GM21528 (cell line): ENCODE measurements around the gene DUS2.

Source experiments
- ATAC-seq: cut with Tn5 transposase; IDR thresholded peaks from one replicate; pipeline ENCODE4 v1.9.1; 2021; ENCODE audit warnings: mild to moderate bottlenecking, moderate library complexity; ENCODE audit not compliant: unreplicated experiment, low FRiP score

DUS2 gene

GRCh38 chr16:68074850-68075555, 51.9 kb downstream of the DUS2 start:
- peak; percentile 75 for ATAC-seq

- ATAC-seq = no peak
These were observed 52.9 kb downstream of the DUS2 start for GRCh38 chr16:68075980-68076379.

GRCh38 chr16:68076560-68076959, 53.5 kb downstream of the DUS2 start:
- no peak for ATAC-seq

- no peak for ATAC-seq
These were observed 55.0 kb downstream of the DUS2 start for GRCh38 chr16:68077866-68078700.

- no peak for ATAC-seq
These were observed 55.8 kb downstream of the DUS2 start for GRCh38 chr16:68078701-68079375.

GRCh38 chr16:68079376-68079625, 56.2 kb downstream of the DUS2 start:
- no peak for ATAC-seq

GRCh38 chr16:68079626-68080344, 56.7 kb downstream of the DUS2 start:
- ATAC-seq = no peak

GRCh38 chr16:68081861-68082628, 59.0 kb downstream of the DUS2 start:
- no peak for ATAC-seq

- no peak for ATAC-seq
These were observed 59.6 kb downstream of the DUS2 start for GRCh38 chr16:68082629-68083238.

GRCh38 chr16:68083239-68083781, 60.2 kb downstream of the DUS2 start:
- ATAC-seq = no peak

GRCh38 chr16:68083861-68084503, 60.9 kb downstream of the DUS2 start:
- no peak for ATAC-seq

GRCh38 chr16:68084504-68085258, 61.6 kb downstream of the DUS2 start:
- peak; percentile 62 for ATAC-seq

GRCh38 chr16:68085259-68086071, 62.4 kb downstream of the DUS2 start, which contains the start of gene NFATC3:
Gene NFATC3, plus strand, starts transcription at chr16:68085370. Its CDS starts 312 bp downstream, at chr16:68085682.
- peak; percentile 53 for ATAC-seq

GRCh38 chr16:68086336-68086841, 63.3 kb downstream of the DUS2 start:
- no peak for ATAC-seq

GRCh38 chr16:68086860-68087268, 63.8 kb downstream of the DUS2 start:
- ATAC-seq = no peak

GRCh38 chr16:68087688-68088087, 64.6 kb downstream of the DUS2 start:
- no peak for ATAC-seq
